BLaER1 treated with 17β-estradiol and CSF1 and Interleukin-3, amounts not matched to agents 10 nM and 100 nM (cell line): ENCODE results near the gene OR56B1.
A peak's percentile ranks its signal among the peaks of the same experiment; 100 is the strongest.
"Not testable (repeated sequence)": the region's sequence is repeated elsewhere in the genome, so short reads cannot be mapped to it uniquely, and the experiment has no call there.

ENCODE experiments used
- H3K27ac ChIP-seq, 11 experiments: shearing (Covaris generic); formaldehyde crosslinking; 2 replicates each; pipeline ENCODE4 v1.8.1; 2022
- H3K27me3 ChIP-seq, 11 experiments: shearing (Covaris generic); formaldehyde crosslinking; 2 replicates each; pipeline ENCODE4 v1.8.1; 2022
- H3K36me3 ChIP-seq, 11 experiments: shearing (Covaris generic); formaldehyde crosslinking; 2 replicates each; pipeline ENCODE4 v1.8.1; 2022
- H3K4me1 ChIP-seq, 10 experiments: shearing (Covaris generic); formaldehyde crosslinking; 2 replicates each; pipeline ENCODE4 v1.8.1; 2022
- H3K4me2 ChIP-seq, 11 experiments: shearing (Covaris generic); formaldehyde crosslinking; 2 replicates each; pipeline ENCODE4 v1.8.1; 2022
- H3K4me3 ChIP-seq, 10 experiments: shearing (Covaris generic); formaldehyde crosslinking; 2 replicates each; pipeline ENCODE4 v1.8.1; 2022
- H3K9ac ChIP-seq, 11 experiments: shearing (Covaris generic); formaldehyde crosslinking; 2 replicates each; pipeline ENCODE4 v1.8.1; 2022
- H3K9me3 ChIP-seq, 11 experiments: shearing (Covaris generic); formaldehyde crosslinking; replicated peaks in 1 of 11; 2 replicates each; pipeline ENCODE4 v1.8.1; 2022
- H4K20me1 ChIP-seq, 11 experiments: shearing (Covaris generic); formaldehyde crosslinking; 2 replicates each; pipeline ENCODE4 v1.8.1; 2022
- Cebpa-rat ChIP-seq, 11 experiments: shearing (Covaris generic); IDR thresholded peaks; 2 replicates each; pipeline ENCODE4 v1.8.1; 2022

OR56B1 gene, protein sequence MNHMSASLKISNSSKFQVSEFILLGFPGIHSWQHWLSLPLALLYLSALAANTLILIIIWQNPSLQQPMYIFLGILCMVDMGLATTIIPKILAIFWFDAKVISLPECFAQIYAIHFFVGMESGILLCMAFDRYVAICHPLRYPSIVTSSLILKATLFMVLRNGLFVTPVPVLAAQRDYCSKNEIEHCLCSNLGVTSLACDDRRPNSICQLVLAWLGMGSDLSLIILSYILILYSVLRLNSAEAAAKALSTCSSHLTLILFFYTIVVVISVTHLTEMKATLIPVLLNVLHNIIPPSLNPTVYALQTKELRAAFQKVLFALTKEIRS

DNA sequence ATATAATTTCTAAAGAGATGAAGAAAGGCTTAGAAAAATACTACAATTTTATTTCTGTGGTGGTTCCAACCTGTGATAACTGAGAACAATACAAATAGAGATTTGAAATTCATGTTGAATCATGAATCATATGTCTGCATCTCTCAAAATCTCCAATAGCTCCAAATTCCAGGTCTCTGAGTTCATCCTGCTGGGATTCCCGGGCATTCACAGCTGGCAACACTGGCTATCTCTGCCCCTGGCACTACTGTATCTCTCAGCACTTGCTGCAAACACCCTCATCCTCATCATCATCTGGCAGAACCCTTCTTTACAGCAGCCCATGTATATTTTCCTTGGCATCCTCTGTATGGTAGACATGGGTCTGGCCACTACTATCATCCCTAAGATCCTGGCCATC is at the start of gene OR56B1:
Gene OR56B1 (plus strand): TSS at position 53 of the 400 bp plus-strand sequence. CDS start 69 bp downstream, at position 122.
- Histone ChIP-seq H4K20me1 (no peaks in the 10 kb centered on the region), H3K27me3 (no peaks in the 10 kb centered on the region), H3K9me3 (peaks cover 3 to 12% (median 5%) of the 10 kb centered on the region in 11 experiments; a peak in 18 of 22 replicates), H3K4me1 (no peaks in the 10 kb centered on the region), H3K36me3 (0 out of 22 replicates have a peak, but pooled peaks cover 0 to 2% (median 0%) of the 10 kb centered on the region in 11 experiments), H3K4me3 (no peak within 1 kb of the TSS), H3K27ac (no peak within 1 kb of the TSS), H3K4me2 (no peak within 1 kb of the TSS), H3K9ac (no peak within 1 kb of the TSS)
- TF ChIP-seq Cebpa-rat (IDR thresholded peaks at IDR 0.05): no peak

DNA sequence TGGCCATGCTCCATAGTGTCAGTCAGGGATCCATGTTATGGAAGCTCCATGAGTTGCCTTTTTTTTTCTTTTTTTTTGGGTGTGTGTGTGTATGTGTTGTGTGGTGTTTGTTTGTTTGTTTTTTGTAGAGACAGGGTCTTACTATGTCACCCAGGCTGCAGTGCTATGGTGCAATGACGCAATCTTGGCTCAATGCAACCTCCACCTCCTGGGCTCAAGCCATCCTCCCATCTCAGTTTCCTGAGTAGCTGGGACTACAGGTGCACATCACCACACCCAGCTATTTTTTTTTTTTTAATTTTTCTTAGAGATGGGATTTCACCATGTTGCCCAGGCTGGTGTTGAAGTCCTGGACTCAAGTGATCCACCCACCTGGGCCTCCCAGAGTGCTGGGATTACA is 47.8 kb upstream of the OR56B1 start:
- Histone ChIP-seq H4K20me1 (peaks cover 0 to 11% (median 0%) of the 10 kb centered on the region in 11 experiments; a peak in 4 of 22 replicates), H3K4me1 (peaks cover 25 to 40% (median 30%) of the 10 kb centered on the region in 10 experiments), H3K36me3 (peaks cover 0 to 13% (median 6%) of the 10 kb centered on the region in 11 experiments; a peak in 17 of 22 replicates), H3K9me3 (peaks cover 0 to 2% (median 0%) of the 10 kb centered on the region in 11 experiments; a peak in 5 of 22 replicates), H3K27ac (peak overlapping the region in 10 of 11 experiments; percentile 86 to 99 (median 95); a peak in 17 of 22 replicates), H3K9ac (peak overlapping the region in 6 of 11 experiments; percentile 15 to 97 (median 93); a peak in 4 of 22 replicates), H3K27me3 (no peaks in the 10 kb centered on the region), H3K4me3 (peak overlapping the region in 1 of 10 experiments; percentile 75; a peak in 1 of 20 replicates), H3K4me2 (peak overlapping the region; percentile 83 to 98 (median 89))
- TF ChIP-seq Cebpa-rat (IDR thresholded peaks at IDR 0.05): peak in 4 of 11 experiments; percentile 19 to 69 (median 52); a peak in 5 of 22 replicates

- TF ChIP-seq Cebpa-rat (IDR thresholded peaks at IDR 0.05): 0 out of 22 replicates have a peak, but pooled peaks of 1 of the 11 experiments have one; percentile 23
- Histone ChIP-seq H4K20me1 (peaks cover 0 to 21% (median 10%) of the 10 kb centered on the region in 11 experiments; a peak in 13 of 22 replicates), H3K9ac (peak within 1 kb of the TSS; percentile 84 to 97 (median 92)), H3K27ac (peak within 1 kb of the TSS; percentile 86 to 99 (median 95)), H3K36me3 (peaks cover 0 to 23% (median 17%) of the 10 kb centered on the region in 11 experiments; a peak in 20 of 22 replicates), H3K4me3 (peak within 1 kb of the TSS; percentile 70 to 85 (median 76)), H3K27me3 (no peaks in the 10 kb centered on the region), H3K9me3 (no peaks in the 10 kb centered on the region), H3K4me2 (peak within 1 kb of the TSS; percentile 83 to 98 (median 89)), H3K4me1 (peaks cover 31 to 50% (median 37%) of the 10 kb centered on the region in 10 experiments)
Measured at GRCh38 chr11:5689551-5689983, 46.7 kb upstream of the OR56B1 start, which contains the start of gene TRIM22. Gene TRIM22, plus strand, starts transcription at chr11:5689790. Its CDS starts 6,443 bp downstream, at chr11:5696233.

DNA sequence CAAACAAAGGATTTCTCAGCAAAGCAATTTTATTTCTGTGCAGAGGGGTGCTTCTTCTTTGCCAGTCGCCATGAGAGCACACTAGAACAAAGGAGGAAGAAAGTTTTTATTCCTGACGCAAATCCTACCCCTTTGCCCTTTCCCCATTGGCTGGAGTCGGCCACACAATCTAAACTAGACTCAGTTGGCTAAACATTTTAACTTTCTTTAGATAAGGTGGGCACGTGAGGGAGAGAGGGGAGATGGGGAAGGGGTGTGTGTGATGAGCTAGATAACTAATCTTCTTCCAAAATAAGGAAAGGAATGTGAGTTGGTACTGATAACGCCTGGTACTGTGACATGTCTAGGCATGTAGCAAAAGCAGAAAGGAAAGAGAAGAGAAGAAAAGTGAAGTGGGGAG is 46.0 kb upstream of the OR56B1 start:
- peak overlapping the region; percentile 70 to 85 (median 76) for H3K4me3 ChIP-seq
- H3K36me3 ChIP-seq: peaks cover 2 to 30% (median 24%) of the 10 kb centered on the region in 11 experiments; a peak in 21 of 22 replicates
- no peak for TF ChIP-seq Cebpa-rat (IDR thresholded peaks at IDR 0.05)
- H3K27me3 ChIP-seq: no peaks in the 10 kb centered on the region
- H3K4me2 ChIP-seq: peak overlapping the region; percentile 83 to 98 (median 89)
- peak overlapping the region; percentile 84 to 97 (median 92) for H3K9ac ChIP-seq
- H4K20me1 ChIP-seq: peaks cover 0 to 28% (median 15%) of the 10 kb centered on the region in 11 experiments; a peak in 13 of 22 replicates
- H3K27ac ChIP-seq: peak overlapping the region; percentile 86 to 99 (median 95)
- peaks cover 29 to 55% (median 38%) of the 10 kb centered on the region in 10 experiments for H3K4me1 ChIP-seq
- no peaks in the 10 kb centered on the region for H3K9me3 ChIP-seq

DNA sequence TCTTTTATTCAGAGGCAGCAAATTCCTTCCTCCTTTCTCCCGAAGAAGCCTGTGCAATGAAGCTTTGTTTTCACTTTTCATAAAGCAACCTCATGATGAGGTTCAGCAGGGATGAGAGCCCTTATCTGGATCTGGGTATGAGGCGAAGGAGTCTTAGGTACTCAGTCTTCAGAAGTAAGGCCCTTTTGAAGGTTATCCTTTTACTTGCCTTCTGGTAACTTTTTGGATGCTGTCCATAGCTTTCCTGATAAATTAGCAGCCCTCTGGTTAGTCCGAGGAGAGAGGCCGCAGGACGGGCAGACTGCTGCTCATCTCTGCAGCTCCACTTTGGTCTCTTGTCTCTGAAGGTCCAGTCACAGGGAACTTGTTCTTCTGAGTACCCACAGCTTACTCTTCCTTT is 45.5 kb upstream of the OR56B1 start:
- Histone ChIP-seq H4K20me1 (peaks cover 0 to 33% (median 20%) of the 10 kb centered on the region in 11 experiments; a peak in 14 of 22 replicates), H3K27me3 (no peaks in the 10 kb centered on the region), H3K4me2 (peak overlapping the region; percentile 83 to 98 (median 89)), H3K4me1 (peaks cover 24 to 55% (median 35%) of the 10 kb centered on the region in 10 experiments), H3K36me3 (peaks cover 7 to 35% (median 28%) of the 10 kb centered on the region in 11 experiments; a peak in 21 of 22 replicates), H3K9me3 (no peaks in the 10 kb centered on the region), H3K9ac (peak overlapping the region; percentile 84 to 97 (median 92)), H3K4me3 (peak overlapping the region; percentile 70 to 85 (median 76)), H3K27ac (peak overlapping the region; percentile 86 to 99 (median 95))
- no peak for TF ChIP-seq Cebpa-rat (IDR thresholded peaks at IDR 0.05)

DNA sequence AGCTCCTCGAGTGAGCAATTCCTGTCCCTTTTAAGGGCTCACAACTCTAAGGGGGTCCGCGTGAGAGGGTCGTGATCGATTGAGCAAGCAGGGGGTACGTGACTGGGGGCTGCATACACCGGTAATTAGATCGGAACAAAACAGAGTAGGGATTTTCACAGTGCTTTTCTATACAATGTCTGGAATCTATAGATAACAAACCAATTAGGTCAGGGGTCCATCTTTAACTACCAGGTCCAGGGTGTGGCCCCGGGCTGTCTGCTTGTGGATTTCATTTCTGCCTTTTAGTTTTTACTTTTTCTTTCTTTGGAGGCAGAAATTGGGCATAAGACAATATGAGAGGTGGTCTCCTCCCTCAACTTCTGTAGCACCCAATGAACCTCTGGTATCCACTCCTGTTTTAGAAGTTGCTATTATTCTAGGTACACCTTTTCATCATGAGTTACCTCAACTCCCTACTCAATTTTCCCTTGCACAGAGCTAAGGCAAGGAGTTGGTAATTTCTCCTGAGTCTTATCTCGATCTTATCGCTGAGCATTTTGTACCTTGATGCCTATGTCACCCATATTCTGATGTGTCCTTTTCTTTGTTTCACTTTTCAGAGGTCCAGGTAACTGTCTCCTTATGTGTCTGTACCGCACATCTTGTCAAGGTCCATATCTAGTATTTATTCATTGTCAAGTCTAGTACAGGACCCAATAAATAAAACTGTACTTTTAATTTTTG is 44.8 kb upstream of the OR56B1 start:
- Histone ChIP-seq H3K4me3 (peak overlapping the region; percentile 70 to 85 (median 76)), H3K4me2 (peak overlapping the region; percentile 83 to 98 (median 89)), H3K9ac (peak overlapping the region; percentile 84 to 97 (median 92)), H4K20me1 (peaks cover 0 to 40% (median 27%) of the 10 kb centered on the region in 11 experiments; a peak in 16 of 22 replicates), H3K27ac (peak overlapping the region; percentile 86 to 99 (median 95)), H3K36me3 (peaks cover 14 to 42% (median 35%) of the 10 kb centered on the region in 11 experiments), H3K4me1 (peaks cover 23 to 52% (median 35%) of the 10 kb centered on the region in 10 experiments)
- H3K9me3 ChIP-seq, H3K27me3 ChIP-seq: not testable (repeated sequence)

DNA sequence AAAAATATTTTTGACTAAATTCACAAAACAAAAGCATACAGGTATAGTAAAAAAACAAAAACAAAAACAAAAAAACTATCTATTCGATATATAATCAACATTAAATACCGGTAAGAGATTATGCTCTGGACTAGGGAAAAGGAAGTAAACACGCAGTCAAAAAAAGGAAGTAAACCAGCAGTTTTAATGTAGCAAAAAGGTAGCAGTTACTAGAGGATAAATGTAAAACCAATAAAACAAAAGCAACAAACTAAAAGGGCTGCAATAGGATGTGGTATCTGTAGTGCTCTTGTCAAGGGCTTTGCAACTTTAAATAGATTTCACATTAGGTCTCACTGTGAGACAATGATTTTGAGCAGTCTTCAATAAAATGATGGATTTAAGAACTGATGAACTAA is 44.3 kb upstream of the OR56B1 start:
- Histone ChIP-seq H4K20me1 (peaks cover 0 to 45% (median 31%) of the 10 kb centered on the region in 11 experiments; a peak in 16 of 22 replicates), H3K27me3 (no peaks in the 10 kb centered on the region), H3K27ac (peak overlapping the region; percentile 86 to 99 (median 95); a peak in 20 of 22 replicates), H3K9me3 (no peaks in the 10 kb centered on the region), H3K4me1 (peaks cover 23 to 52% (median 35%) of the 10 kb centered on the region in 10 experiments), H3K4me2 (peak overlapping the region; percentile 83 to 98 (median 89)), H3K4me3 (peak overlapping the region; percentile 70 to 85 (median 76)), H3K9ac (peak overlapping the region; percentile 2 to 97 (median 92); a peak in 20 of 22 replicates), H3K36me3 (peaks cover 19 to 47% (median 40%) of the 10 kb centered on the region in 11 experiments)
- no peak for TF ChIP-seq Cebpa-rat (IDR thresholded peaks at IDR 0.05)

- H4K20me1 ChIP-seq: peaks cover 0 to 61% (median 39%) of the 10 kb centered on the region in 11 experiments; a peak in 16 of 22 replicates
- peak overlapping the region in 10 of 11 experiments; percentile 5 to 53 (median 14); a peak in 12 of 22 replicates for H3K4me2 ChIP-seq
- H3K4me3 ChIP-seq: no peak overlapping the region
- H3K36me3 ChIP-seq: peaks cover 38 to 74% (median 64%) of the 10 kb centered on the region in 11 experiments
- H3K27ac ChIP-seq: no peak overlapping the region
- H3K27me3 ChIP-seq: no peaks in the 10 kb centered on the region
- TF ChIP-seq Cebpa-rat (IDR thresholded peaks at IDR 0.05): no peak
- H3K9ac ChIP-seq: no peak overlapping the region
- H3K9me3 ChIP-seq: no peaks in the 10 kb centered on the region
- peaks cover 9 to 38% (median 22%) of the 10 kb centered on the region in 10 experiments for H3K4me1 ChIP-seq
Measured at GRCh38 chr11:5694642-5695041, 41.6 kb upstream of the OR56B1 start.
